HepG2 (cell line): ENCODE data around the gene YPEL3. TPM values are rescaled to one million over a fixed set of nuclear protein-coding genes. Genes with fewer than 3 reads are reported as not detected.
A peak's percentile ranks its signal among the peaks of the same experiment; 100 is the strongest.

Source experiments
- ATAC-seq: fragments of 200-7000 bp; cut with Tn5 transposase; 3 replicates; pipeline ENCODE4 v1.9.1; 2020; ENCODE audit warnings: mild to moderate bottlenecking, moderate library complexity
- BruUV-seq: library from RNA; stranded (reverse); fragments of 400-500 nt; replicated peaks from 2 replicates; lab custom pipeline; 2021; lab: Mats Ljungman, UMichigan
- CTCF ChIA-PET: fragments of 300-600 bp; formaldehyde crosslinking; extraction: SDS; loops from one replicate; lab custom pipeline; 2021; ENCODE audit warnings: low total read pairs, inconsistent platforms, low intra/inter-chr PET ratio; lab: Yijun Ruan, JAX
- POLR2A ChIA-PET: fragments of 350-600 bp; sonication (Branson Sonifier 250); formaldehyde crosslinking; loops from one replicate; lab custom pipeline; 2020; ENCODE audit warnings: antibody characterized with exemption, inconsistent platforms; lab: Yijun Ruan, JAX
- DNase-seq: peaks from one replicate; pipeline ENCODE4 v3.0.0-alpha.2; 2015; ENCODE audit warnings: low spot score
- FAIRE-seq: peaks from 3 replicates; lab custom pipeline; 2011; peaks lifted over from hg19 to GRCh38; lab: Jason Lieb, UNC
- H2AFZ ChIP-seq: one replicate; pipeline ENCODE4 v1.6.1; 2011; ENCODE audit warnings: low read length, inconsistent platforms
- H3K27ac ChIP-seq: fragments of 300-600 bp; 3 replicates; pipeline ENCODE4 v1.8.0; 2011; ENCODE audit warnings: mixed run types, mild to moderate bottlenecking, mixed read lengths, low read length, inconsistent platforms; ENCODE audit not compliant: insufficient read depth; ENCODE audit errors: extremely low read length
- H3K27me3 ChIP-seq, 2 experiments: fragments of 200-600 bp in 1 of 2; 2 replicates in 1 of 2; 3 replicates in 1 of 2; pipeline versions ENCODE4 v1.6.0 to v1.8.0; 2011; ENCODE audit warnings: low read length in 2 of 2, mild to moderate bottlenecking in 2 of 2, moderate library complexity in 2 of 2, inconsistent platforms in 1 of 2; ENCODE audit not compliant: insufficient read depth in 2 of 2, control insufficient read depth in 1 of 2
- H3K36me3 ChIP-seq, 2 experiments: fragments of 200-600 bp in 1 of 2; replicated peaks in 1 of 2; 2 replicates in 1 of 2; 3 replicates in 1 of 2; pipeline versions ENCODE4 v1.5.1 to v1.8.0; 2011; ENCODE audit warnings: low read length in 2 of 2, inconsistent platforms in 1 of 2; ENCODE audit not compliant: insufficient read depth in 2 of 2, control insufficient read depth in 1 of 2
- H3K4me1 ChIP-seq: 2 replicates; pipeline ENCODE4 v1.5.1; 2012; ENCODE audit warnings: low read length, inconsistent platforms; ENCODE audit not compliant: insufficient read depth
- H3K4me2 ChIP-seq: 2 replicates; pipeline ENCODE4 v1.6.0; 2011; ENCODE audit warnings: low read depth, low read length, inconsistent platforms
- H3K4me3 ChIP-seq, 3 experiments: fragments of 200-600 bp in 1 of 3; sonication (generic), shearing (Covaris generic) in 1 of 3; replicated peaks in 1 of 3; 2 replicates each; pipeline ENCODE4 v1.5.1; 2011 to 2016; ENCODE audit warnings: low read length in 3 of 3, inconsistent platforms in 2 of 3, low read depth in 2 of 3, mild to moderate bottlenecking in 2 of 3, control low read depth in 1 of 3, mixed read lengths in 1 of 3; ENCODE audit not compliant: insufficient read depth in 1 of 3
- H3K79me2 ChIP-seq: one replicate; pipeline ENCODE4 v1.6.1; 2011; ENCODE audit warnings: low read length, inconsistent platforms; ENCODE audit not compliant: insufficient read depth
- H3K9ac ChIP-seq: 2 replicates; pipeline ENCODE4 v1.6.0; 2011; ENCODE audit warnings: mild to moderate bottlenecking, low read depth, low read length, inconsistent platforms; ENCODE audit not compliant: insufficient read depth
- H3K9me3 ChIP-seq: 2 replicates; pipeline ENCODE4 v1.5.1; 2012; ENCODE audit warnings: mild to moderate bottlenecking, low read length
- H4K20me1 ChIP-seq: 2 replicates; pipeline ENCODE4 v1.6.0; 2011; ENCODE audit warnings: inconsistent platforms, mild to moderate bottlenecking, low read length, moderate library complexity; ENCODE audit not compliant: insufficient read depth
- ATF7 ChIP-seq, 2 experiments: fragments of 450-650 bp in 1 of 2; sonication (generic) in 1 of 2; formaldehyde crosslinking in 1 of 2; IDR thresholded peaks; 2 replicates each; pipeline versions ENCODE4 v1.4.0 to v1.6.1; 2016 to 2020; ENCODE audit warnings: antibody characterized with exemption in 1 of 2, mild to moderate bottlenecking in 1 of 2, missing genetic modification reagents in 1 of 2
- ATM ChIP-seq: fragments of 450-650 bp; IDR thresholded peaks from 2 replicates; pipeline ENCODE4 v1.7.1; 2017; ENCODE audit warnings: mild to moderate bottlenecking, borderline replicate concordance
- CERS6 ChIP-seq: sonication (generic); formaldehyde crosslinking; IDR thresholded peaks from 2 replicates; pipeline ENCODE4 v1.5.0; 2020; ENCODE audit warnings: missing genetic modification reagents
- FOXJ3 ChIP-seq: sonication (generic); formaldehyde crosslinking; IDR thresholded peaks from 2 replicates; pipeline ENCODE4 v1.4.0; 2020; ENCODE audit warnings: missing genetic modification reagents, mild to moderate bottlenecking, borderline replicate concordance
- GABPA ChIP-seq, 2 experiments: IDR thresholded peaks; 2 replicates each; pipeline ENCODE4 v1.6.1; 2011 to 2016; ENCODE audit warnings: low read depth in 2 of 2, low read length in 1 of 2, missing biosample characterization in 1 of 2, missing genetic modification characterization in 1 of 2
- MAX ChIP-seq: IDR thresholded peaks from 2 replicates; pipeline ENCODE4 v1.6.1; 2012; ENCODE audit warnings: inconsistent platforms
- NR2C2 ChIP-seq: sonication (generic); formaldehyde crosslinking; IDR thresholded peaks from 2 replicates; pipeline ENCODE4 v1.4.0; 2020; ENCODE audit warnings: missing genetic modification reagents, mild to moderate bottlenecking, moderate library complexity, borderline replicate concordance
- NR2F1 ChIP-seq, 2 experiments: fragments of 450-650 bp in 1 of 2; formaldehyde crosslinking in 1 of 2; IDR thresholded peaks; 2 replicates each; pipeline versions ENCODE4 v1.5.0 to v1.6.1; 2016 to 2020; ENCODE audit warnings: mild to moderate bottlenecking in 1 of 2, missing compliant biosample characterization in 1 of 2, missing genetic modification reagents in 1 of 2, moderate library complexity in 1 of 2
- NR2F6 ChIP-seq, 2 experiments: IDR thresholded peaks; 2 replicates each; pipeline ENCODE4 v1.6.1; 2016; ENCODE audit warnings: antibody characterized with exemption in 1 of 2, mild to moderate bottlenecking in 1 of 2
- PHF20 ChIP-seq: sonication (generic); formaldehyde crosslinking; IDR thresholded peaks from 2 replicates; pipeline ENCODE4 v1.5.0; 2020; ENCODE audit warnings: mild to moderate bottlenecking, missing genetic modification reagents
- RFXAP ChIP-seq: sonication (generic); formaldehyde crosslinking; IDR thresholded peaks from 2 replicates; pipeline ENCODE4 v1.4.0; 2020; ENCODE audit warnings: missing genetic modification reagents, borderline replicate concordance
- ZNF770 ChIP-seq: sonication (generic); formaldehyde crosslinking; IDR thresholded peaks from 2 replicates; pipeline ENCODE4 v1.5.0; 2020; ENCODE audit warnings: mild to moderate bottlenecking, missing genetic modification reagents
- WGBS: methylation state at CpG from one replicate; pipeline ENCODE4 v1.1.6; 2017; ENCODE audit warnings: low lambda C conversion rate; 5-methylcytosine and 5-hydroxymethylcytosine counted together
- in situ Hi-C: cut with HindIII; loops from 2 replicates; pipeline ENCODE4 v1.10.0; 2017; ENCODE audit warnings: low pct_unique_long_range_greater_than_20kb; ENCODE audit not compliant: extremely low pct_ligation_motif_present
- intact Hi-C: fragments of 100-400 bp; cut with micrococcal nuclease; formaldehyde crosslinking; loops from one replicate; pipeline ENCODE4 v1.10.0; 2022; ENCODE audit not compliant: unreplicated experiment
- polyA plus RNA-seq, 8 experiments: library from polyadenylated mRNA; depleted of rRNA in 3 of 8; stranded (reverse) in 7 of 8; unstranded in 1 of 8; fragments of >200 nt; fragmentation: Illumina TruSeq in 4 of 8; extraction: Trizol in 4 of 8; gene quantifications; 2 replicates each; pipeline versions ENCODE4 v1.2.1 to v1.2.3, GENCODE V29; 2011 to 2016; ENCODE audit warnings: low read depth in 4 of 8, missing spikeins in 1 of 8, mixed read lengths in 1 of 8; ENCODE audit not compliant: insufficient read depth in 1 of 8
- total RNA-seq, 5 experiments: library from RNA; depleted of rRNA; stranded (reverse); fragments of >200 nt; fragmentation: Illumina TruSeq; extraction: Trizol; gene quantifications; 2 replicates each; pipeline ENCODE4 v1.2.3, GENCODE V29; 2016; ENCODE audit warnings: low read depth in 1 of 5

YPEL3 gene
- total and polyA plus RNA-seq, 2 of the 13 experiments (the other 11 are each of a cell fraction or from before 2014, with no cell fraction given): 5.4 to 47.0 TPM

DNA sequence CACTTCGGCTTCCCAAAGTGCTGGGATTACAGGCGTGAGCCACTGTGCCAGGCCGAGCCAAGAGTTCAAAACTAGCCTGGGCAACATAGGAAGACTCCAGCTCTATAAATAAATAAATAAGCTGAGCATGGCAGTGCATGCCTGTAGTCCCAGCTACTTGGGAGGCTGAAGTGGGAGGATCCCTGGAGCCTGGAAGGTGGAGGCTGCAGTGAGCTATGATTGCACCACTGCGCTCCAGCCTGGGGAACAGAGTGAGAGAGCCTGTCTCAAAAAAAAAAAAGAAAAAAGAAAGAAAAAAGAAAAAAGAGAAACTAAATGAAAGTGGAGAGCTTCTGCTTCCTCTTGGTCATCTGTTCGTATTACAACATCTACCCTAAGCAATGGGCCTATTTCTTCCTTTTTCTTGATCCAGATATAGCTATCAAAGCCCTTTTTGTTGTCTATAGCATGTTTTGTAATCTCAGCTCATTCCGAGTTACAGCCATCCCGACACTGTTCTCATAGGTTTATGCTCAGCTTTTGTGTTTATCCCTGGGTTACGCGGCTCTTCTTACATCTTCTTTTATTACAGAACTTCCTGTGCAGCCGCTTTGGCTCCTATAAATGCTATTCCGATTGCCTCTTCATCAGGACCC lies 41.1 kb upstream of the YPEL3 start:
- ATAC-seq (no peak), FAIRE-seq (no peak), DNase-seq (no peak)
- in situ Hi-C loops: no loop called here
- no peaks in the 10 kb centered on the region for H3K36me3 ChIP-seq
- peaks cover 85% of the 10 kb centered on the region for H3K4me1 ChIP-seq
- no TSS peak for BruUV-seq
- no peak overlapping the region for H2AFZ ChIP-seq
- no peak overlapping the region for H3K4me2 ChIP-seq
- POLR2A ChIA-PET: interaction anchor here (0.6 kb wide), 1 partner anchor 16 kb away, joined by 3 read pairs; no protein-coding TSS in a partner anchor
- TF ChIP-seq RFXAP (CRISPR knock-in tag) (no peak), ZNF770 (CRISPR knock-in tag) (peak; percentile 90), NR2F1 (CRISPR knock-in tag; IDR thresholded peaks at IDR 0.05) (no peak)
- no peaks in the 10 kb centered on the region for H4K20me1 ChIP-seq
- H3K9ac ChIP-seq: no peak overlapping the region
- H3K27me3 ChIP-seq: no peaks in the 10 kb centered on the region
- H3K4me3 ChIP-seq: no peak overlapping the region
- WGBS: 94% methylated on average over 11 of the region's 11 CpGs
- no peaks in the 10 kb centered on the region for H3K9me3 ChIP-seq
- no peak overlapping the region for H3K27ac ChIP-seq
- H3K79me2 ChIP-seq: no peaks in the 10 kb centered on the region
- CTCF ChIA-PET: no interaction called here
- intact Hi-C loops: no loop called here

- ChIA-PET POLR2A (interaction anchor here (1.0 kb wide), 1 partner anchor 19 kb away, joined by 3 read pairs; no protein-coding TSS in a partner anchor), CTCF (no interaction called here)
- no peaks in the 10 kb centered on the region for H3K9me3 ChIP-seq
- no peak overlapping the region for H3K9ac ChIP-seq
- no peaks in the 10 kb centered on the region for H3K36me3 ChIP-seq
- no peaks in the 10 kb centered on the region for H4K20me1 ChIP-seq
- intact Hi-C loops (no loop called here), in situ Hi-C loops (no loop called here)
- no peak overlapping the region for H3K4me3 ChIP-seq
- peak overlapping the region; percentile 64 for H2AFZ ChIP-seq
- ATAC-seq: peak; percentile 19; the same call in 1 of the 3 replicates
- no peak for FAIRE-seq
- H3K79me2 ChIP-seq: no peaks in the 10 kb centered on the region
- no peaks in the 10 kb centered on the region for H3K27me3 ChIP-seq
- H3K4me2 ChIP-seq: peak overlapping the region; percentile 36; the same call in 1 of the 2 replicates
- peaks cover 76% of the 10 kb centered on the region for H3K4me1 ChIP-seq
- no peak overlapping the region for H3K27ac ChIP-seq
- no peak for DNase-seq
- BruUV-seq: no TSS peak
- WGBS: 25% methylated on average over 3 of the region's 3 CpGs
- no peak for TF ChIP-seq CERS6 (CRISPR knock-in tag)
- TF ChIP-seq NR2F6 (IDR thresholded peaks at IDR 0.05): peak; percentile 44
- TF ChIP-seq NR2F6 (CRISPR knock-in tag; IDR thresholded peaks at IDR 0.05): peak; percentile 53; the same call in 1 of the 2 replicates
- TF ChIP-seq ATM: no peak
- TF ChIP-seq FOXJ3 (CRISPR knock-in tag): no peak
- TF ChIP-seq PHF20 (CRISPR knock-in tag): 0 out of 2 replicates have a peak, but pooled peaks have one; percentile 32
- peak; percentile 77; the same call in 1 of the 2 replicates for TF ChIP-seq NR2C2 (CRISPR knock-in tag)
- no peak for TF ChIP-seq ATF7 (IDR thresholded peaks at IDR 0.05)
- TF ChIP-seq ATF7 (CRISPR knock-in tag; IDR thresholded peaks at IDR 0.05): no peak
- peak; percentile 31; the same call in 1 of the 2 replicates for TF ChIP-seq MAX
- TF ChIP-seq GABPA (IDR thresholded peaks at IDR 0.05; ENCODE audit: low read depth, low read length): peak; percentile 47
- peak; percentile 88 for TF ChIP-seq GABPA (CRISPR knock-in tag; IDR thresholded peaks at IDR 0.05; ENCODE audit: low read depth)
Observed at GRCh38 chr16:30132591-30132990, 36.6 kb upstream of the YPEL3 start.
